K562 (cell line): ENCODE measurements around the gene U2AF1L4. TPM values are rescaled to one million over a fixed set of nuclear protein-coding genes. Genes with fewer than 3 reads are reported as not detected.
A peak's percentile ranks its signal among the peaks of the same experiment; 100 is the strongest.

Source experiments
- ATAC-seq: fragments of 200-7000 bp; cut with Tn5 transposase; 3 replicates; pipeline ENCODE4 v1.9.1; 2020; ENCODE audit warnings: moderate library complexity
- BruUV-seq: library from RNA; stranded (reverse); fragments of 400-500 nt; replicated peaks from 2 replicates; lab custom pipeline; 2021; lab: Mats Ljungman, UMichigan
- CTCF ChIA-PET: fragments of 300-600 bp; formaldehyde crosslinking; extraction: SDS; loops from one replicate; lab custom pipeline; 2021; ENCODE audit warnings: low intra/inter-chr PET ratio; lab: Yijun Ruan, JAX
- POLR2A ChIA-PET: fragments of 300-600, 350-650 bp; sonication (Branson Sonifier 250); formaldehyde crosslinking; extraction: SDS; loops from one replicate; lab custom pipeline; 2021; ENCODE audit warnings: antibody characterized with exemption, inconsistent platforms; lab: Yijun Ruan, JAX
- DNase-seq, 4 experiments: peaks; one replicate each; pipeline versions ENCODE4 v3.0.0 to v3.0.0-alpha.2; 2011 to 2018; ENCODE audit warnings: low spot score in 3 of 4, mixed read lengths in 3 of 4; ENCODE audit errors: extremely low read depth in 1 of 4
- FAIRE-seq: peaks from 2 replicates; lab custom pipeline; 2011; peaks lifted over from hg19 to GRCh38; lab: Jason Lieb, UNC
- H2AFZ ChIP-seq: 2 replicates; pipeline ENCODE4 v1.6.0; 2011; ENCODE audit warnings: low read depth, low read length, control low read depth, inconsistent platforms
- H3K27ac ChIP-seq: fragments of 200-600 bp; 3 replicates; pipeline ENCODE4 v1.8.0; 2011; ENCODE audit warnings: low read depth, mild to moderate bottlenecking, control low read depth, inconsistent platforms, low read length, moderate library complexity, mixed read lengths; ENCODE audit errors: extremely low read depth
- H3K27me3 ChIP-seq, 2 experiments: fragments of 300-600 bp in 1 of 2; 2 replicates in 1 of 2; 3 replicates in 1 of 2; pipeline versions ENCODE4 v1.6.0 to v1.8.0; 2011; ENCODE audit warnings: inconsistent platforms in 2 of 2, low read length in 2 of 2, mild to moderate bottlenecking in 1 of 2, mixed read lengths in 1 of 2, moderate library complexity in 1 of 2; ENCODE audit not compliant: control insufficient read depth in 2 of 2, insufficient read depth in 2 of 2
- H3K36me3 ChIP-seq: fragments of 300-600 bp; 3 replicates; pipeline ENCODE4 v1.8.0; 2011; ENCODE audit warnings: mild to moderate bottlenecking, low read length, inconsistent platforms; ENCODE audit not compliant: control insufficient read depth, insufficient read depth
- H3K4me1 ChIP-seq, 2 experiments: fragments of 200-600 bp in 1 of 2; replicated peaks in 1 of 2; 2 replicates in 1 of 2; 3 replicates in 1 of 2; pipeline versions ENCODE4 v1.5.1 to v1.8.0; 2011; ENCODE audit warnings: inconsistent platforms in 2 of 2, low read length in 2 of 2, mild to moderate bottlenecking in 1 of 2, mixed read lengths in 1 of 2, moderate library complexity in 1 of 2; ENCODE audit not compliant: control insufficient read depth in 2 of 2, insufficient read depth in 2 of 2
- H3K4me2 ChIP-seq: 2 replicates; pipeline ENCODE4 v1.6.1; 2011; ENCODE audit warnings: low read length, control low read depth, inconsistent platforms, mixed read lengths; ENCODE audit not compliant: insufficient read depth
- H3K4me3 ChIP-seq: fragments of 200-600 bp; sonication (generic), shearing (Covaris generic); 2 replicates; pipeline ENCODE4 v1.5.1; 2016; ENCODE audit warnings: control low read depth, inconsistent platforms
- H3K79me2 ChIP-seq: fragments of 200-600 bp; 3 replicates; pipeline ENCODE4 v1.8.0; 2011; ENCODE audit warnings: low read length, inconsistent platforms; ENCODE audit not compliant: control insufficient read depth, insufficient read depth
- H3K9ac ChIP-seq, 2 experiments: 2 replicates each; pipeline versions ENCODE4 v1.6.0 to v1.6.1; 2011; ENCODE audit warnings: low read depth in 2 of 2, low read length in 2 of 2, control low read depth in 1 of 2, inconsistent platforms in 1 of 2, mild to moderate bottlenecking in 1 of 2, mixed read lengths in 1 of 2; ENCODE audit not compliant: insufficient read depth in 1 of 2
- H3K9me1 ChIP-seq: one replicate; pipeline ENCODE4 v1.6.0; 2011; ENCODE audit warnings: inconsistent platforms, mild to moderate bottlenecking, low read length, moderate library complexity; ENCODE audit not compliant: control insufficient read depth, insufficient read depth
- H3K9me3 ChIP-seq: replicated peaks from 2 replicates; pipeline ENCODE4 v1.5.1; 2011; ENCODE audit warnings: low read depth, low read length, inconsistent platforms; ENCODE audit not compliant: control insufficient read depth, insufficient read depth
- H4K20me1 ChIP-seq: replicated peaks from 2 replicates; pipeline ENCODE4 v1.6.1; 2011; ENCODE audit warnings: low read length, inconsistent platforms, mixed read lengths; ENCODE audit not compliant: control insufficient read depth, insufficient read depth
- FOXK1 ChIP-seq: sonication (generic); formaldehyde crosslinking; IDR thresholded peaks from 2 replicates; pipeline ENCODE4 v1.8.0; 2022; ENCODE audit warnings: missing genetic modification reagents, mild to moderate bottlenecking, borderline replicate concordance
- POLR2G ChIP-seq: fragments of 200-400 bp; formaldehyde crosslinking; IDR thresholded peaks from 2 replicates; pipeline ENCODE4 v1.6.1; 2017; ENCODE audit warnings: low read depth, mild to moderate bottlenecking, antibody characterized with exemption, low read length, moderate library complexity
- RBFOX2 ChIP-seq: fragments of 200-400 bp; formaldehyde crosslinking; IDR thresholded peaks from 2 replicates; pipeline ENCODE4 v1.6.1; 2017; ENCODE audit warnings: low read depth, mild to moderate bottlenecking, low read length, moderate library complexity
- SPI1 ChIP-seq: IDR thresholded peaks from 2 replicates; pipeline ENCODE4 v1.6.1; 2011; ENCODE audit warnings: low read depth, low read length, control low read depth, borderline replicate concordance
- TFAP4 ChIP-seq: sonication (generic); formaldehyde crosslinking; IDR thresholded peaks from 2 replicates; pipeline ENCODE4 v1.8.0; 2022; ENCODE audit warnings: missing genetic modification reagents, mild to moderate bottlenecking, moderate library complexity, borderline replicate concordance
- THRA ChIP-seq: fragments of 450-650 bp; IDR thresholded peaks from 2 replicates; pipeline ENCODE4 v1.6.1; 2017; ENCODE audit warnings: mild to moderate bottlenecking, moderate library complexity
- WGBS: fragments of 100-300 bp; shearing (Covaris generic); methylation state at CpG from one replicate; pipeline ENCODE4 v1.1.6; 2016; ENCODE audit warnings: low coverage, mixed read lengths; ENCODE audit not compliant: insufficient coverage; ENCODE audit errors: missing lambda C conversion rate; 5-methylcytosine and 5-hydroxymethylcytosine counted together
- in situ Hi-C: fragments of 300-500 bp; cut with MboI; formaldehyde crosslinking; loops from 4 replicates; pipeline ENCODE4 v1.15.0; 2018; ENCODE audit warnings: inconsistent platforms, mixed read lengths
- intact Hi-C: fragments of 100-400 bp; cut with micrococcal nuclease; formaldehyde crosslinking; loops from 2 replicates; pipeline ENCODE4 v1.14.2; 2022
- polyA plus RNA-seq, 8 experiments: library from polyadenylated mRNA; depleted of rRNA in 4 of 8; stranded (reverse) in 5 of 8; unstranded in 3 of 8; fragments of >200 nt; fragmentation: Nextera tagmentation in 2 of 8; fragmentation: Illumina TruSeq in 1 of 8; extraction: Ambion mirVana in 2 of 8; extraction: Trizol in 1 of 8; gene quantifications; 2 replicates each; pipeline versions ENCODE4 v1.2.1 to v1.2.3, GENCODE V29; 2011 to 2014; ENCODE audit warnings: inconsistent platforms in 1 of 8, missing spikeins in 1 of 8
- total RNA-seq, 7 experiments: library from RNA; depleted of rRNA in 6 of 7; stranded (reverse); fragments of >200 nt in 6 of 7; fragmentation: Illumina TruSeq in 2 of 7; extraction: Trizol in 2 of 7; gene quantifications; 2 replicates each; pipeline versions ENCODE4 v1.2.1 to v1.2.3, GENCODE V29; 2011 to 2021; ENCODE audit warnings: low replicate concordance in 1 of 7

Gene U2AF1L4
- total and polyA plus RNA-seq, 9 of the 15 experiments (the other 6 are each of a cell fraction or from before 2014, with no cell fraction given), result 8.4 to 19.5 (median 12.6) TPM

GRCh38 chr19:35719402-35720162 lies 25.6 kb downstream of the U2AF1L4 start:
- in situ Hi-C loops, result no loop called here

More at GRCh38 chr19:35719402-35720162, 25.6 kb downstream of the U2AF1L4 start:
- 88% methylated on average over 24 of the region's 32 CpGs for WGBS
- no peak for DNase-seq
- Histone ChIP-seq H3K4me3 (peak overlapping the region; percentile 96), H3K79me2 (peaks cover 33% of the 10 kb centered on the region), H3K4me1 (peaks cover 14 to 57% of the 10 kb centered on the region in 2 experiments), H3K4me2 (peak overlapping the region; percentile 90), H4K20me1 (0 out of 2 replicates have a peak, but pooled peaks cover 11% of the 10 kb centered on the region), H2AFZ (no peak overlapping the region), H3K27ac (peak overlapping the region; percentile 44; the same call in 1 of the 3 replicates)
- ATAC-seq, result no peak
- intact Hi-C loops, result no loop called here
- CTCF ChIA-PET, result no interaction called here
- FAIRE-seq, result no peak
- POLR2A ChIA-PET, result interaction anchor here (1.2 to 1.9 kb wide), 3 partner anchors 9 to 404 kb away, joined by 3 to 12 read pairs (median 5); no protein-coding TSS in a partner anchor
- BruUV-seq, result no TSS peak
- TF ChIP-seq THRA (no peak), TFAP4 (0 out of 2 replicates have a peak, but pooled peaks have one; percentile 16), SPI1 (no peak), POLR2G (0 out of 2 replicates have a peak, but pooled peaks have one; percentile 37), FOXK1 (CRISPR knock-in tag) (no peak), RBFOX2 (peak; percentile 64)
- TF ChIP-seq, all 486 proteins: peak for 3
- Histone ChIP-seq H3K9me3 (no peaks in the 10 kb centered on the region), H3K9ac (peak overlapping the region; percentile 85 to 98), H3K27me3 (peaks cover 0 to 2% of the 10 kb centered on the region in 2 experiments; a peak in 2 of 5 replicates), H3K9me1 (no peaks in the 10 kb centered on the region), H3K36me3 (peaks cover 51% of the 10 kb centered on the region; the same call in 2 of the 3 replicates)
